ENCODE results near the gene ZFY. TPM values are rescaled to one million over a fixed set of nuclear protein-coding genes. Genes with fewer than 3 reads are reported as not detected.

ZFY gene
- total RNA-seq, 2 experiments from 2014 or later = 10.7 to 16.5 TPM

DNA sequence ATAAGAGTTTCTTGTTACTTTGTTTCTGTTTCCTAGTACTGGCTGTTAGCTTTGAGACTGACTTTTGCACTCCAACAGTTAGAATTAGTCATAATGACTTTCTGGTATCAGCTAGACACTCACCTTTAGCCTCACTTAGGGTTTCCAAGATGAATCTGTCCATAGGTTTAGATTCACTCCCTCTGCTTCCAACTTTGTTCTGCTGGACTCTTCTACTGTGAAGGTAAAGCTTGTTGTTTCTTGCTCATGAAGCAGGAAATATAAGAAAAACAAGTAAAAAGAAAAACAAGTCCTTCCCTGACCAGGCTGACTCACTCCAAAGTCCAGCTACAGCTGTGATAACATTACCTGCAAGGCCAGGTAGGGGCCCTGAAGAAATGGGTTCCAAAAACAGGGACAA lies 67.0 kb downstream of the ZFY start:
- Histone ChIP-seq H3K79me2 (ENCODE audit: insufficient read depth, low read depth, low read length) (no peaks in the 10 kb centered on the region), H3K36me3 (ENCODE audit: insufficient read depth, low read length) (no peaks in the 10 kb centered on the region), H2AFZ (ENCODE audit: low read length) (peak overlapping the region; percentile 91), H3K27ac (ENCODE audit: low read depth, low read length, poor library complexity, severe bottlenecking) (peak overlapping the region; percentile 47), H4K20me1 (ENCODE audit: insufficient read depth, low read length) (no peaks in the 10 kb centered on the region), H3K9me3 (ENCODE audit: low read length) (no peaks in the 10 kb centered on the region), H3K9me2 (ENCODE audit: insufficient read depth, low read length) (no peaks in the 10 kb centered on the region), H3K4me3 (ENCODE audit: low read depth, low read length, poor library complexity, severe bottlenecking) (peak overlapping the region; percentile 8), H3K4me1 (ENCODE audit: insufficient read depth, low read length, poor library complexity, severe bottlenecking) (peaks cover 46% of the 10 kb centered on the region), H3K4me2 (ENCODE audit: low read length) (peak overlapping the region; percentile 99)
- intact Hi-C loops (cut with micrococcal nuclease; ENCODE audit: unreplicated experiment) = loop anchor here (5.0 kb wide), 2 partner anchors 40 to 65 kb away; partner anchors contain the start of gene ZFY
- BruUV-seq (replicated peaks) = TSS peak; percentile 72
- CTCF ChIA-PET (ENCODE audit: unreplicated experiment) = no interaction called here
- POLR2A ChIA-PET = interaction anchor here (0.8 to 4.2 kb wide), 4 partner anchors 11 to 56 kb away, joined by 3 to 23 read pairs (median 8); no protein-coding TSS in a partner anchor
- no peak for TF ChIP-seq EZH2phosphoT487 (IDR thresholded peaks at IDR 0.05; ENCODE audit: borderline replicate concordance, low read depth, low read length)
- TF ChIP-seq, protein P1, sequence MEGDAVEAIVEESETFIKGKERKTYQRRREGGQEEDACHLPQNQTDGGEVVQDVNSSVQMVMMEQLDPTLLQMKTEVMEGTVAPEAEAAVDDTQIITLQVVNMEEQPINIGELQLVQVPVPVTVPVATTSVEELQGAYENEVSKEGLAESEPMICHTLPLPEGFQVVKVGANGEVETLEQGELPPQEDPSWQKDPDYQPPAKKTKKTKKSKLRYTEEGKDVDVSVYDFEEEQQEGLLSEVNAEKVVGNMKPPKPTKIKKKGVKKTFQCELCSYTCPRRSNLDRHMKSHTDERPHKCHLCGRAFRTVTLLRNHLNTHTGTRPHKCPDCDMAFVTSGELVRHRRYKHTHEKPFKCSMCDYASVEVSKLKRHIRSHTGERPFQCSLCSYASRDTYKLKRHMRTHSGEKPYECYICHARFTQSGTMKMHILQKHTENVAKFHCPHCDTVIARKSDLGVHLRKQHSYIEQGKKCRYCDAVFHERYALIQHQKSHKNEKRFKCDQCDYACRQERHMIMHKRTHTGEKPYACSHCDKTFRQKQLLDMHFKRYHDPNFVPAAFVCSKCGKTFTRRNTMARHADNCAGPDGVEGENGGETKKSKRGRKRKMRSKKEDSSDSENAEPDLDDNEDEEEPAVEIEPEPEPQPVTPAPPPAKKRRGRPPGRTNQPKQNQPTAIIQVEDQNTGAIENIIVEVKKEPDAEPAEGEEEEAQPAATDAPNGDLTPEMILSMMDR (conservative IDR thresholded peaks at IDR 0.05; ENCODE audit: low read length) = no peak
- DNase-seq (ENCODE audit: low spot score) = no peak

DNA sequence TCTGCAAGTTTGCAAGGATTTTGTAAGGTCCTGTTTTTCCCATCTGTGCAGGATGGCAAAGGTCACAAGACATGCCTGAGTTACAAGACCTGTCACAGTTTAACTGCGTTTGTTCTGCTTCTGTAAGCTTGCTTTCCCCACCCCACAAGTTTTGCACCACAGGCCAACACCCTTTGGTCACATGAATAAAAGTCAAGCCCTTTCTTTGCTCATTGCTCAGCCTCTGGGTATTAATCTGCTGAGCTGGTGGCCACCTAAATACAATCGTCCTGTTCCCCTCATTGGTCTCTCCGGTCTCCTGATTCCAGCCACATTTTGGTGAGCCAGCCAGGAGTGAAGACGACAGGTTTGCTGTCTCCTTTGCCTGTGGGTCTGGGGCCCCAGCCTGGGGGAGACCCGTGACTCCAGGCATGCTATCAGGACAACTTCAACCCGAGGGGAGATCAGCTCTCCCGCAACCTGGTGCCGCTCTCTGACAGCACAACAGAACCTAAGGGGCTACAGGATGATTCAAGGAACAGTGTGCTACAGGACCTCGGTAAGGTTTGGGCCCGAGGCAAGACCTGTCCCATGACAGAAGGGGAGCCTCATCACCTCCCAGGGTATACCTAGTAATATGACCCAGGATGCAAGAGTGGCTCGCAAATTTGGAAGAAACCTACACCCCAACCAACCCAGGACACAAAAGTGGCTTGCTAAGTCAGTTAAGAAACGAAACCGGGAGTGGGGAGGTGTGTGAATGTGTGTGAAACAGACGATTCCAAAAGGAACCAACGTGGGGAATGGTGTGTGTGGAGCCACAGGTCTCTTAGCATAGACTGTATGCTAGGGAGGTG lies 67.7 kb downstream of the ZFY start:
- Histone ChIP-seq H2AFZ (ENCODE audit: low read length) (peak overlapping the region; percentile 91; the same call in 1 of the 2 replicates), H3K9me2 (ENCODE audit: insufficient read depth, low read length) (no peaks in the 10 kb centered on the region), H3K4me1 (ENCODE audit: insufficient read depth, low read length, poor library complexity, severe bottlenecking) (peaks cover 46% of the 10 kb centered on the region), H3K36me3 (ENCODE audit: insufficient read depth, low read length) (no peaks in the 10 kb centered on the region), H4K20me1 (ENCODE audit: insufficient read depth, low read length) (no peaks in the 10 kb centered on the region), H3K9me3 (ENCODE audit: low read length) (no peaks in the 10 kb centered on the region), H3K4me2 (ENCODE audit: low read length) (peak overlapping the region; percentile 99), H3K4me3 (ENCODE audit: low read depth, low read length, poor library complexity, severe bottlenecking) (peak overlapping the region; percentile 71), H3K79me2 (ENCODE audit: insufficient read depth, low read depth, low read length) (no peaks in the 10 kb centered on the region), H3K27ac (ENCODE audit: low read depth, low read length, poor library complexity, severe bottlenecking) (peak overlapping the region; percentile 71)
- peak; percentile 25 for DNase-seq (ENCODE audit: low spot score)
- ChIA-PET POLR2A (interaction anchor here (0.8 to 4.2 kb wide), 5 partner anchors 12 to 41 kb away, joined by 3 to 26 read pairs (median 12); no protein-coding TSS in a partner anchor), CTCF (ENCODE audit: unreplicated experiment) (no interaction called here)
- TF ChIP-seq, protein P1 (conservative IDR thresholded peaks at IDR 0.05; ENCODE audit: low read length) = no peak
- no peak for TF ChIP-seq EZH2phosphoT487 (IDR thresholded peaks at IDR 0.05; ENCODE audit: borderline replicate concordance, low read depth, low read length)
- intact Hi-C loops (cut with micrococcal nuclease; ENCODE audit: unreplicated experiment) = loop anchor here (5.0 kb wide), 2 partner anchors 39 to 66 kb away; partner anchors contain the start of gene ZFY
- BruUV-seq (replicated peaks) = TSS peak; percentile 56

DNA sequence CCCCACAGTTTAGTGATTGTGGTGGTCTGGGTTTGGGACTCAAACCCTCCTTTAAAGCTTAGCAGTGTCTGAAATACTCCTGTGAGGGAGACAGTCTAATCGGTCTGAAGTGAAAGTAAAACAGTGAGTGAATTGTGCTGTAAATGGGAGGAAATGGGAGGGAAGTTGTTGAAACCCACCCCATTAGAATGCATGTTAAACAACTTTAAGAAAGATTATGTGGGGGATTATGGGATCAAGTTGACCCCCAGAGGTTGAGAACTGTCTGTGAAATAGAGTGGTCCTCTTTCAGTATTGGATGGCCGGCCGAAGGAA lies 68.3 kb downstream of the ZFY start:
- Histone ChIP-seq H3K4me2 (ENCODE audit: low read length) (peak overlapping the region; percentile 99), H3K4me1 (ENCODE audit: insufficient read depth, low read length, poor library complexity, severe bottlenecking) (peaks cover 46% of the 10 kb centered on the region), H3K36me3 (ENCODE audit: insufficient read depth, low read length) (no peaks in the 10 kb centered on the region), H3K79me2 (ENCODE audit: insufficient read depth, low read depth, low read length) (no peaks in the 10 kb centered on the region), H4K20me1 (ENCODE audit: insufficient read depth, low read length) (no peaks in the 10 kb centered on the region), H3K9me3 (ENCODE audit: low read length) (no peaks in the 10 kb centered on the region), H3K9me2 (ENCODE audit: insufficient read depth, low read length) (no peaks in the 10 kb centered on the region), H2AFZ (ENCODE audit: low read length) (peak overlapping the region; percentile 91), H3K27ac (ENCODE audit: low read depth, low read length, poor library complexity, severe bottlenecking) (peak overlapping the region; percentile 71), H3K4me3 (ENCODE audit: low read depth, low read length, poor library complexity, severe bottlenecking) (peak overlapping the region; percentile 71)
- no peak for DNase-seq (ENCODE audit: low spot score)
- ChIA-PET CTCF (ENCODE audit: unreplicated experiment) (no interaction called here), POLR2A (interaction anchor here (0.7 to 4.2 kb wide), 6 partner anchors 12 to 41 kb away, joined by 3 to 26 read pairs (median 8); no protein-coding TSS in a partner anchor)
- no TSS peak for BruUV-seq (replicated peaks)
- intact Hi-C loops (cut with micrococcal nuclease; ENCODE audit: unreplicated experiment) = loop anchor here (5.0 kb wide), 2 partner anchors 39 to 66 kb away; partner anchors contain the start of gene ZFY
- TF ChIP-seq EZH2phosphoT487 (IDR thresholded peaks at IDR 0.05; ENCODE audit: borderline replicate concordance, low read depth, low read length) = no peak
- TF ChIP-seq, protein P1 (conservative IDR thresholded peaks at IDR 0.05; ENCODE audit: low read length) = no peak

Data from OCI-LY7 (cell line).